HFF-Myc (cell line): ENCODE data around the gene PUS1.

Experiments
- DNase-seq: peaks from one replicate; pipeline ENCODE4 v3.0.0-alpha.2; 2011; ENCODE audit warnings: low read depth; ENCODE audit errors: extremely low read depth
- H3K4me3 ChIP-seq: replicated peaks from 2 replicates; pipeline ENCODE4 v1.5.1; 2011; ENCODE audit warnings: low read depth, mild to moderate bottlenecking, control low read depth, low read length
- CTCF ChIP-seq: IDR thresholded peaks from 2 replicates; pipeline ENCODE4 v1.5.1; 2012; ENCODE audit warnings: mild to moderate bottlenecking, low read depth, low read length, control low read depth; ENCODE audit errors: missing control alignments

The PUS1 gene

GRCh38 chr12:131990066-131990979, 61.2 kb downstream of the PUS1 start:
- no peak for TF ChIP-seq CTCF
- no peak overlapping the region for H3K4me3 ChIP-seq
- no peak for DNase-seq

GRCh38 chr12:131990980-131991305, 61.9 kb downstream of the PUS1 start:
- no peak for TF ChIP-seq CTCF
- no peak overlapping the region for H3K4me3 ChIP-seq
- DNase-seq = no peak

GRCh38 chr12:131991816-131992430, 62.8 kb downstream of the PUS1 start:
- no peak for DNase-seq
- no peak overlapping the region for H3K4me3 ChIP-seq
- no peak for TF ChIP-seq CTCF

- TF ChIP-seq CTCF = no peak
- H3K4me3 ChIP-seq = no peak overlapping the region
- DNase-seq = no peak
Observed at GRCh38 chr12:131994589-131994988, 65.5 kb downstream of the PUS1 start.
